DMS79 treated with DMSO at 0.1 percent for 48 hours (cell line): ENCODE measurements around the gene THTPA.
"Not testable (repeated sequence)": the region's sequence is repeated elsewhere in the genome, so short reads cannot be mapped to it uniquely, and the experiment has no call there.

ENCODE experiments used
- DNase-seq: peaks from one replicate; lab custom pipeline; 2025; lab: John Stamatoyannopoulos, UW

THTPA gene

DNA sequence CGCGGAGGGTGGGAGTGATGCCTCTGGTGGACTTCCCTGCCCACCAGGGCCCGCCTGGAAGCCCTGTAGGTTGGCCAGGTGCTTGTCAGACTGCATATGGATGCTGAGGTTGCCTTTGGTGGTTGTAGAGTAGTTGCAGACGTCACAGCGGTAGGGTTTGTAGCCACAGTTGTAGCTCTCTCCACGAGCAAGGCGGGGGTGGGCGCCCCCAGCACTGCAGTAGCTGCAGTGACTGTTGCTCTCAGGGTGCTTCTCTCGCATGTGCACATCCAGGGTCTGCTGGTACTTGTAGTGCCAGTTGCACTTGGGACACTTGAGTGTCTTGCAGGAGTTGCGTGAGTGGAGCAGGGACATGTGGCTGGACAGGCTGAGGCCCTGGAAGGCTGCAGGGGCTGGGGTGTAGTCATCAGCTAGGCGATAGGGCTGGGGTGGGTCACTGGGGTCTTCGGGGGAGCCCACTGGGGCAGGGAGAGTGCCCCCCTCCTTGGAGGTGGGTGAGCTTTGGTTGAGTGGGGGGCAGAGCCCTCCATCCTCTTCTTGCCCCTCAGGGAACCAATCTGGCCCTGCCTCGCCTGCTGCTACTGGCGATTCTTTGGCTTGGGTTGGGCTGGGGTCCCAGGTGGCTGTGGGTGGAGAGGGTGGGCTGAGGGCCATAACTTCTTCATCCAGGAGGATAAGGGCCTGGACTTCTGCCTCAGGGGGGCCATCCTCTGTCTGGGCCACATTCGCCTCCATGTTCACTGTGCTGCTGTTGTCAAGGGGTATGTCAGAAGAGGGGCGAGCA is 22.2 kb upstream of the THTPA start:
- no peak for DNase-seq

DNA sequence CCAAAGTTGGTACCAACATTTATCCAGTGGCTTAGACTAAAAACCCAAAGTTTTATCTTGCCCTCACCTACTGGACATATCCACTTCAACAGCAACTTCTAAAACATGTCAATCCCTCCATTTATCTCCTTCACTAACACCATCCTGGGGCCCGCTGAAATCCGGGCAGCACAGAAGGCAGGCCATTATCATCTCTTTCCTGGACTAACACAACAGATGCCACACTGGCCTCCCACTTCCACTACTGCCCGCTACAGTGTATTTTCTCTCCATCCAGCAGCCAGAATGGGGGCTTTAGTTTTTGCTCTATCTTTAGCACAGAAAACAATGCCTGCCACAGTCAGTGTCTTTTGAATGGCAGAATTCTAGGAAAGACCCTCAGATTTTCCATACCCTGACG is 20.1 kb upstream of the THTPA start:
- no peak for DNase-seq

DNA sequence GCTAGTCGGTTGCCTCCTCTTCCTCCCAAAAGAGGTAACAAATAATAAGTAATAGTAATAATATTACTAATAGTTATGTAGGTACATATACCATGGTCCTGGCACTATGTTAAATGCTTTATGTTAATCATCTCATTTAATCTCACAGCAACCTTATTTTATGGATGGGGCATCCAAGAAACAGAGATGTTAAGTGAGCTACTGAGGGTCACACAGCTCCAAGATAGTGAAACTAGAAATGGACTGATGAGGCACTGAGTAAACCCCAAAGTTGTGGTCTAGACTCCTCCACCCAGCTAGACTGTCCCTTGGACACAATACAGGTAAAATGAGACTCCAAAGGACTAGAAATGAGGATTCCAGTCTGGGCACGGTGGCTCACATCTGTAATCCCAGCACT is 19.6 kb upstream of the THTPA start:
- DNase-seq, result no peak

DNA sequence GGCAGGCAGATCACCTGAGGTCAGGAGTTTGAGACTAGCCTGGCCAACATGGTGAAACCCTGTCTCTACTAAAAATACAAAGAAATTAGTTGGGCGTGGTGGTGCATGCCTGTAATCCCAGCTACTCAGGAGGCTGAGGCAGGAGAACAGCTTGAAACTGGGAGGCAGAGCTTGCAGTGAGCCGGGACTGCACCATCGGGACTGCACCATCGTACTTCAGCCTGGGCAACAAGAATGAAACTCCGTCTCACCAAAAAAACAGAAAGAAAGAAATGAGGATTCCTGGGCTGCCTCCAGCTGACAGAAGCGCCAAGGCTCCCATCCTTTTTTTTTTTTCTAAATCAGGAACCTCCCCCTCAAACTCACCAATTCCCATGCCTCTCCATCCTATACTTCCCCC is 19.2 kb upstream of the THTPA start:
- not testable (repeated sequence) for DNase-seq

DNA sequence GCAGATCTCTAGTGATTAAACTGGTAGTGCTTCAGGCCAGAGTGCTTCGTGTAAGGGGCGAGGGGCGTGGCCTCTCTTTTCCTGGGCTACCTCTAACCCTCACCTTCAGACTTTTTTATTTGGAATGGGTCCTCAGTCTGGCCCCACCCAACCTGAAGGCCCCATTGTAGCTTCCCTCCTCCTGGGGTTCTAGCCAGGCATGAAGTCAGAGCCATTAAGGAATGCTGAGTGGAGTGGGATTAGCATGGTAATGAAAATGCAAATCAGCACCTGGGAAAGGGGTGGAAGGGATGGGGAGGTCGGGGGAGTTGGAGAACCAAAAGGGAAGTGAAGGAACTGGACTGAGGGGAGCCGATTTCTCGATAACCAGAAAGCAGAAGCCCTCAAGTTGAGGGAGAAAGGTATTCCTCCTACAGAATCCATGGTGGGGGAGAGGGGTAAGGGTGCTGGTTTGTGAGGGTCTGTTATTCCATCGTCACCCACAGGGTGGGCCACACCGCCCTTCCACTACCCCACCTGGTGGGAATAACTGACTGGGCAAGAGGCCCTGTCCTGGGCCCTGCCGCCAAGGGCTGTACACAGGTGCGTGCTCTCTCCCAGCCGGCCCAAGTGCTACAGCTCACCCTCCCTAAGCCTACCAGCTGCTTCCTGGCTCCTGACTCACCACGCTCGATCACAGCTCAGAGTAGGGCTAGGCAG is 18.6 kb upstream of the THTPA start:
- DNase-seq, result no peak

DNA sequence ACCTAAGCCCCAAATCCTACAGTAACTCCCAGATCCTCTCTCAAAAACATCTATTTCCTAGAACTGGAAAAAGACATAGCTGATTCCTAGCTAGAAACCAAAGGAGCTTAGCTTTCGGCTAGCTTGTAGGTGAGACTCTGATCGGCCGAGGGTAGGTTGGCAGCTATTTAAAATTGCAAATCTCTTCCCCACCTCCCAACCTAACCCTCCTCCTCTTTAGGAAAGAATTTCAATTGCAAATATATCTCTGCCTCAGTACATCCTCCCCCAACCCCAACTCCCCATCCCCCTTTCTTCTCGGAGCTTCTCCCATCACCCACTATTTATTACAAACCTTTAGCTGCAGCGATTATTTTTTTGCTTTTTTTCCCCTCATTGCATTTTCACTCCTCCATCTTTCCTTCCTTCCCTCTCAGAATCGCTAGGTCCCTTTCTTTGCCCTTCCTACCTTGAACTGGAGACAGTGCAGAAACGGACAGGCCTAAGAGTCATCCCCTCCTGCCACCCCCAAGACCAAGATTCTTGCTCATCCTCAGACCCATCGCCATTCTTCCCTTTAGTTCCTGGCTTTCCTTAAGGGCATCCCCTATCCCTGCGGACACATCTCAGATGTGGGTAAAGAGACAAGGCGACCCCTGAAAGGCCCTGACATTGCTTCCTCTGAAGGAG is 17.9 kb upstream of the THTPA start:
- DNase-seq, result no peak

DNA sequence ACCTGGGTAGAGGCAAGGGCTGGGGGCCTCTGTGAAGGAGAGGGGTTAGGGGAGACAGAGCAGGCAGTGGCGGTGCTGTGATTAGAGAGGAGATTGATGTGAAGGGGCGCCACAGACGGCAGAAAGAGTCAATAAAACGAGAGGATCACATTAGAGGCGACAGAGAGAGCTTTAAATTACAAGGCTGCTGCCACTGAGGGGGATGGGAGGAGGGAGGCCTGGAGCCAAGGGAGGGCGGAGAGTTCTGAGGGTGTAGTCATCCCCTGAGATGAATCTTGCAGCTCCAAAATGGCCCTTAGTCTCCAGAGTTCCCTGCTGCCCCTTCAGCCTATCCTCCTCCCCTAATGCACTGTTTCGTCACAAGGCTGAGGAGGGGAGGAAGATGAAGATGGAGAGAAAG is 17.3 kb upstream of the THTPA start:
- DNase-seq, result peak; percentile 33

DNA sequence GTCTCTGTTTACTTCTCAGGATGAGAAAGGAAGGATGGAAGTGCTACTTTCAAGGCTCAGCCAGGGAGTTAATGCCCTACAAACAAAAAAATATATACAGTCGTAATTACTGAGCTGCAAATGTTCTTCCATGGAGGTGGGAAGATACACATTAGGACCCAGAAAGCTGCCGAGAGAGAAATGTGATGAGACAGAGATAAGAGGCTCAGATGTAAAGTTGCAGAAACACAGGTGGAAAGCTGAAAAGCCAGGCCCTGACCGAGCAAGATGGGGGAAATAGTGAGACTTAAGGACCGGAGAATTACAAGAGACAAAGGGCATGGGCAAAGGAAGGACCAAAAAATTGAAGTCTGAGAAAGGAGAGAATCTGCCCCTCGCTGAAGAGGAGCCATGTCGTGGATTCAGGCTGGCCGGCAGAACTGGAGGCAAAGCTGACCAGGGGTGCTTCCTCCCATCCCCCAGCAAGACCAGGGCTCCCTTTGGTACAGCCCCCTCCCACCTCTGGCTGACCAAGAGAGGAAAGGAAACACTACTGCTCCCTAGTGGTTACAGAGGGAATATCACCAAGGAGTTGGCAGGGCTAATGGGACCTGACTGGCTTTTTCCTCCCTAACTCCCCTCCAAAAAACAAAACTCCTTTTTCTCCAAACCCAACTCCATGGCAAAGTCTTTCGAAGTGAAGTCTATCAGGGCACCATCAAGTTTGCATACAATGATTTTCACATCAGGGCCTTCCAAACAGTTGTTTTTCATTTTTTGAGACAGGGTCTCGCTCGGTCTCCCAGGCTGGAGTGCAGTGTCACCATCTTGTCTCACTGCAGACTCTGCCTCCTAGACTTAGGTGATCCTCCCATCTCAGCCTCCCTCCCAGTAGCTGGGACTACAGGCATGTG is 16.6 kb upstream of the THTPA start:
- peak; percentile 72 for DNase-seq

DNA sequence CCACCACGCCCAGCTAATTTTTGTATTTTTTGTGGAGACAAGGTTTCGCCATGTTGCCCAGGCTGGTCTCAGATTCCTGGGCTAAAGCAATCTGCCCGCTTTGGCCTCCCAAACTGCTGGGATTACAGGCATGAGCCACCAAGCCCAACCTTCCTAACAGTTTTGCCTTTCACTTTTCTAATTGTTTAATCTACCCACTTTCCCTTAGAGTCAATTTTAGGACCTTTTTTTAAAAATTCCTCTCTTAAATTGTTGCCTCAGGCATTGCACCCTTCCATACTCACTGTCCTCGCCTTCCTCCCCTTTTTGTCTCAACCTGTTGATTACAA is 16.0 kb upstream of the THTPA start:
- no peak for DNase-seq

DNA sequence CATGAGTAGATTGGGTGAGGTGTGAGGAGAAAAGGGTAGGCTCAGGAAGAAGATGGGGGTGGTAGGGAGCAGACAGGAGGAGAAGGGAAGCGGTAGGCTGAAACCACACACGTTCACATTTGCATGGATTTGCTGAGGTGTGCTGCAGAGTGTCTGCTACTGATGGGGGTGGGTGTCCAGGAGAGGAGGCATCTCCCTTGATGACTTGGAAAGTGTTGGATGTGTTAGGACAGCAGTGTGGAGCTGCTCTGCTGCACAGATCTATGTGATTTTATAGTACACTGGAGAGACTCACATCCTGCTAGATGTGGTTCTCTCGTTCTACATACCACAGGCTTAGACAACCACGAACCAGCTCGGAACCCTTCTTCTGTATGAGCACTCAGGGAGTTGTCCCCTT is 13.8 kb upstream of the THTPA start:
- DNase-seq, result no peak

DNA sequence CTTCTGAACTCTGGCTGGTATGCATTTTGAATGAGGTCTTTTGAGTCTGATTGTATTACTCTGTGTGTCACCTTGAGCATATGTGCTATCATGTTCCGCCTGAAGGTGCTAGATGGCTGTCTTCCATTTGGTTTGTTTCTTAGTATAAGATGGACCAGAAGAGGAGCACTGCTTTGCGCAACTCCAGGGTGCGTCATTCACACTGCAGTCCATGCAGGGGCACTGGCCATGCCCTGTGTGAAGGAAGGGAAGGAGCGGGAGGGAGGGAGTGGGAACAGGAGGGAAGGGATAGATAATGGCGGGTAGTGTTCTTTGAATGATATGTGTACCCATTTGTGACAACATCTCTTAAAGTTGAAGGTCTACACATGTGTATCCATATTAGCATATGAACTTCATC is 12.7 kb upstream of the THTPA start:
- no peak for DNase-seq

DNA sequence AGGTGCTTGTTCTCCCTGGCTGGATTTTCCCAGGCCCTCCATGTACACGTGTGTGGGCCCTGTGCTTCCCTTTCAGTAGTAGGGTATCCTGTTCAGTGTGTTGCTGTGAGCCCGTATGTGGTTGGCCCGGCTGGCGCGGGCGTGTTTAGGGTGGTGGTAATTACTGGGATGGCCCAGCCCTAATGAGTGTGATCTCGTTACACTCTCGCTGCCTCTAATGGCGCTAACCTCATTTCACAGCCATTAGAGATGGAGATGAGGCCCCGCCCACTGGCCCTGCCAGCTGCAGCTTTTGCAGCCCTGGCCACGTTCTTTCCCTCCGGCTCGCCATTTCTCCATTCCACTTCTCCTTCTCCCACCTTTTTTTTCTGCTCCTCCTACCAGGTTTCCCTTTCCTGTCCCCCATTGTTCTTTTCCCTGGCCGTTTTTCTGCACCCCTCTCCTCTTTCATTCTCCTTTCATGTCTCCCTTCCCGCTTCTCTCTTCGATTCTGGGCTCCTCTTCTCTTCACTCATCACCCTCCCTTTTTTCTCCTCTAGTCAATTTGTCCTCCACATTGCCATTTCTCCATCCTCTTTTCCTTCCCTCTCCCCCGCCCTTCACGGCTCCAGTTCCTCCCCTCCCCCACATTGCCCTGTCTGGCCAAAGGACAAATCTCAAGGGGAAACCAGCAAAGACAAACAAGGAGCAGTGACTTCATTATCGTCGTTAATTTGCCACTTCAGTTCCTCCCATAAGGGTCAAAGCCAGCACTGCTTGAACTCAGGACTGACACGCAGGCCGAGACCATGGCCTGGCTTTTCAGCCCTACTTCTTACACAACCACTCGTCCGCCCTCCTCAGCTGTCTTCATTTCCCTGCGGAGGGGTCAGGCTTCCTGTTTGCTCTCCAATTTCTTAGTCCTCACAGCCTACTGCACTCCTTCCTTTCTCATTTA is 11.3 kb upstream of the THTPA start:
- no peak for DNase-seq

DNA sequence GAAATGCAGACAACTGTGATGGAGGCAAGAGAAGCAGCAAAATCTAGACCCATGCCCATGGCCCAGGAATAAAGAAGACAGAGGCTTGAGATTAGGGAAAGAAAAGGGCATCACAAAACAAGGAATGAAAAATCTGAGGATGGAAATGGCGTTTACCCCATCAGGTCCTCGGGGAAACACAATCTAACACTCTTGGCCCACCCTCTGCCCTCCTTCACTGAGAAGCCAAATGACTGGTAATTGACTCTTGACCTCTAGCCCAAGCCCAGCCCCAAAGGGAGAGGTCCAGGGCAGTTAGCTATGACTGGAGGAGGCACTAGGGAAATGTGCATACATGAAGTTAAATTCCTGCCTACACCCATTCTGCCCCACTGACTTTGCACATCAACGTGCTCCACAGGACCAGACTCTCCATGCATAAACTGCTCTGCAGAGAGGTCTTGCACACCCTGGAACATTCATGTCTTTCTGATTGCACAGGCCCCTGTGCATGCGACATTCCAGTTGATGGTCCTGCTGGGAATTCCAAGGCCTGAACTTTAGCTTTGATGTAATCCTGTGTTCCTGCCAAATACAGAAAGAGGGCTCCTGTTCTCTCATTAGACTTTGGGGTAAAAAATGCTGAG is 10.2 kb upstream of the THTPA start:
- DNase-seq, result no peak

DNA sequence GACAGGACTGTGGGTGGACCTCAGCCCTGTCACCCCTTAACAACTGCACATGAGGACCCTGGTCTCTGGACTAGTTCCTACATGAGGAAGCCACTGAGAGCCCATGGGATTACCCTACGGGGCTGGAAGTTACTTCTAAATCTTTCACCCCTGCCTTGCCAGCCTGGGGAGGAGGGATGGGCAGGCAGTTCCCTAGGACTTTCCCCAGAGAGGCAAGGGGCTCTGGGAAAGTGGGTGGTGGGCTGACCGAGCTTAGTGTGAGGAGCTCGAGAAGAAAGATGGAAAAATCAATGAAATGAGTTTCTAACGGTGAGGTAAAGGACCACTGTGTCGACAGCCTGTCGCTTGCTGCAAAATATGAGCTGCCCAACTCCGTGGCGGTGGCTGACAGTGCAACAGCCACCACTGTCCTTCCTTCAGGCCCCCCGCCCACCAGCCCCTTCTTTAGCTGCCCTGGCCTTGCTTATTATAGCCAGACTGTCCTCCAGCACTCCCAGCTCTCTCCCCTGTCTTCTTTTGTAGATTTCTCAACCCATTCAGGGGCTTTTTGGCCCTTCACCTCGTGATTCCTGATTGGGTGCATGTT is 9.5 kb upstream of the THTPA start:
- no peak for DNase-seq

DNA sequence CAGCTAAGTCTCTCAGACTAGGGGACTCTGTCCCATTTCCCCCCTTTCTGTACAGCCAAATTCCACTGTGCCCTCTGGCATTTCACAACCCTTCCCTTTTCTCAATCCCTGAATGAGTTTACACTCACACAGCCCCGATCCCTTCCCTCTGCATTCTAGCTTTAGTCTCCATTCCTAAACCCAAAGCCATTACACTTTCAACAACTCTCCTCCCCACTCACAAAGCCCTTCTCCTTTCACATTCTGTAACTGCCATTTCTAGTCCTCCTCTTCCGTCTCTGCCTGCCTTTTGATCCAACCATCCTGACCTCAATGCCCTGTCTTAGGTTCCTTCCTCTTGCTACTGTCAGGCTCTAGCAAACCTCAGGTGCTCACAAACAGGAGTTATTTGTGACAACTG is 8.1 kb upstream of the THTPA start:
- no peak for DNase-seq

DNA sequence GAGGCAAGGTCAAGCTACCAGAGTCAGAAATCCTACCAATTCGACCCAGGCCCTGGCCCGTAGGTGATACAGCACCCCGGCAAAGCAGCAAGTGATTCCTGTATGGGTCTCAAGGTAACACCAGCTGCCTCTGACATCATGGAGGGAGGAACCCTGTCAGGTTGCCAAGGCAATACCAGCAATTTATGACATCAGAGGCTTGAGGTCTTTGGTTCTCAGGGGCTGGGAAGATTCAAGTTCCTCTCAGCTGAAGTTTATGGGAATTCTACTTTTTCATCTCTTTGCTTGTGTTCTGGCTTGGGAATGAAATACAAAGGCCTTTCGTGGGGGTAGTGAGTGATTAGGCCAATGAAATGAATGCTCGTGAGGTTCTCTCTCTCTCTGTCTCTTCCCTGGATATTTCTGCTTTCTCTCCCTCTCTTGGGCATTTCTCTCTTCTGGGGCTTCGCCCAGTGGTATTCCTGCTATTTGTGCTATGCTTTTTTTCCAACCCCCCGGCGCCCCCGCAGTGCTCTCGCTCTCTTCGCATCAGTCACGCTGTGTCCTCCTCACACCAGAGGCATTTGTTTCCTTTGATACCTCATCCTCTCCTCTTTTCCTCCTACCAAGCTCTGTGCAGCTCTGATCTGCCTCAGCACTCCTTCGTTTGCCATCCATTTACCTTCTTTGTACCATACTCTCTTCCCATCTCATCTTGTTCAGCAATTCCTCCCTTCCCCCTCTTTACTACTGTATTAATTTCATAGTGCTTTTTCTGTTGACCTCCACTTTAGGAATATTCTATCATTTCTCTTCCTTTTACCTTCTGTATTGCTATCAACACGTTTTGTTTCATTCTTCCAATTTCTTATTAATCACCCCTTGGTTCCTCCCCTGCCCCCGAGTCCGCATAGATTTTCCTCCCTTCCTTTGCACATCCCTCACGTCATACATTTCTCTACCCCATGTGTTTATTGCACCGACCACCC is 7.4 kb upstream of the THTPA start:
- DNase-seq, result no peak

DNA sequence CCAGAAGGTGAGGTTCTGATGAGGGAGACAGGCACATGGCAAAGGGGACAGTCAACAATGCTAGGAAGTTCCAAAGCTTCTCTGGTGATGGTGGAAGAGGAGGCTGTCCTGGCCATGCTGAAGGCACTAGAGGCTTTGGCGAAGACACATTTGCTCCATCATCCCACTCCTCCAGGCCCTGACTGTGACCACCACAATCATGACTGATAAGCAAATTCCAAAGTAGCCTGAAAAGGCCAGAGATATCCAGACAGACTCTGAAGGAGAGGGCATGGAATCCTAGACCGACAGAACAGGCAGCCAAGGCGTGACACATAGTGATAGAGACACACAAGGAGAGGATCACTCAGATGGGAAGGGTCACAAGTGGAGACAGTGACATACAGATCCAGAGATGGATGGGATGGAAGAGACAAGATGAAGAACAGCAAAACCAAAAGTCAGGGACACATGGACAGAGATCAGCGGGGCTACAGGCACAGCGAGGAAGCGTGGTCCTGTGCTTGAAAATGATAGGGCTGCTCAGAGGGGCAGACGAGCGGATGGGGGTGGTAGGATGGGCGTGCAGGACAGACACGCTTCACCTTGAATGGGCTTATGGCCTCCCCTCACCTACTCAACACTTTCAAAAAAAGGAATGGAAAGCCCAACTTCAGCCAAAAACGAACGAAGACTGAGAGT is 5.8 kb upstream of the THTPA start:
- peak; percentile 33 for DNase-seq

DNA sequence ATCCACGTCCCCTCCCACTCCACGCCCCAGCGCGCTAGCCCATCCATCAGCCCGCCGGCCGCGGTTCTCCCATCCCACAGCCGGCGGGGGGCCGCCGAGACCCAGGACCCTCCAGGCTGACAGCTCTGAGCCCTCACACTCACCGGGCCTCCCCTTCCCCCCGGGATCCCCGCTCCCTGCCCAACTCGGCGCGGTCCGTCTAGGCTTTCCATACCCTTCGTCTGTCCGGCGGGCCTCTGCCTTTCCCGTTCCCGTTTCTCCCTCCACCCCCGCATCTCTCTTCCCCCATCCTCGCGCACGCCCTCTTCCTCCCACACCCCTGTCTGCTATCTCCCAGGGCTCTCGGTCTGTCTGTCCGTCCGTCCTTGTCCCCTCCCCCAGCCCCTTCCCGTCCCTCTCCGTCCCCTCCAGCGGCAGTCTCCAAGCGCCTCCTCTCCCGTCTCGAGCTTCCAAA is 5.2 kb upstream of the THTPA start:
- peak; percentile 67 for DNase-seq
